ENCODE results near the gene COPS8. TPM values are rescaled to one million over a fixed set of nuclear protein-coding genes. Genes with fewer than 3 reads are reported as not detected.

COPS8 gene
- total and polyA plus RNA-seq, 12 donors = 25.2 to 131 (median 63.9) TPM

DNA sequence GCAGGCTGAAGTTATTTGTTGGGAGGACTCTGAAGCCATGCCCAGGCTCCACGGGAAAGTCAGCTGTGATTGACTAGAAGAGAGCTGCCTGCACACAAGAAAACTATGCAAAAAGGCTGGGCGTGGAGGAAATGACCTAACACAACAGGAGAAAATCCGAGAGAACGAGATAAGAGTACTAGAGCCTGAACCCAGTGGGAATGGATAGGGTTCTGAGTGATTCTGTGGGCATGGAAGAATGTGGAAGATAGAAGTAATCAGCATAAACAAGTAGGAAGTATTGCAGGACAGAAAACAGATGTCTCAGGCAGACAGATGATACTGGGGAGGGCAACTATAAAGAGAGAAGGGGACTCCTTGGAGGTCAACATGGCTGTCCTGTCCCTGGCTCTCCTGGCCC lies 12.1 kb upstream of the COPS8 start:
- H3K9me3 ChIP-seq (replicated peaks in 1 of 3) = no peaks in the 10 kb centered on the region
- H3K36me3 ChIP-seq (replicated peaks in 1 of 2) = no peaks in the 10 kb centered on the region
- H3K27me3 ChIP-seq = no peaks in the 10 kb centered on the region
- no peaks in the 10 kb centered on the region for H3K4me1 ChIP-seq (replicated peaks in 1 of 2)
- H3K4me3 ChIP-seq = no peak overlapping the region
- no peak overlapping the region for H3K27ac ChIP-seq
- intact Hi-C loops (cut with DNase I) = loop anchor here in 1 of 2 donors (5.0 kb wide), 1 partner anchor 721 kb away; no protein-coding TSS in a partner anchor
- TF ChIP-seq, protein P1, sequence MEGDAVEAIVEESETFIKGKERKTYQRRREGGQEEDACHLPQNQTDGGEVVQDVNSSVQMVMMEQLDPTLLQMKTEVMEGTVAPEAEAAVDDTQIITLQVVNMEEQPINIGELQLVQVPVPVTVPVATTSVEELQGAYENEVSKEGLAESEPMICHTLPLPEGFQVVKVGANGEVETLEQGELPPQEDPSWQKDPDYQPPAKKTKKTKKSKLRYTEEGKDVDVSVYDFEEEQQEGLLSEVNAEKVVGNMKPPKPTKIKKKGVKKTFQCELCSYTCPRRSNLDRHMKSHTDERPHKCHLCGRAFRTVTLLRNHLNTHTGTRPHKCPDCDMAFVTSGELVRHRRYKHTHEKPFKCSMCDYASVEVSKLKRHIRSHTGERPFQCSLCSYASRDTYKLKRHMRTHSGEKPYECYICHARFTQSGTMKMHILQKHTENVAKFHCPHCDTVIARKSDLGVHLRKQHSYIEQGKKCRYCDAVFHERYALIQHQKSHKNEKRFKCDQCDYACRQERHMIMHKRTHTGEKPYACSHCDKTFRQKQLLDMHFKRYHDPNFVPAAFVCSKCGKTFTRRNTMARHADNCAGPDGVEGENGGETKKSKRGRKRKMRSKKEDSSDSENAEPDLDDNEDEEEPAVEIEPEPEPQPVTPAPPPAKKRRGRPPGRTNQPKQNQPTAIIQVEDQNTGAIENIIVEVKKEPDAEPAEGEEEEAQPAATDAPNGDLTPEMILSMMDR (IDR thresholded peaks at IDR 0.05) = no peak
- TF ChIP-seq POLR2A (IDR thresholded peaks at IDR 0.05) = no peak
- no peak for DNase-seq
- WGBS, 4 donors = 59 to 68% (median 68%) methylated on average over 4 of the region's 4 CpGs

DNA sequence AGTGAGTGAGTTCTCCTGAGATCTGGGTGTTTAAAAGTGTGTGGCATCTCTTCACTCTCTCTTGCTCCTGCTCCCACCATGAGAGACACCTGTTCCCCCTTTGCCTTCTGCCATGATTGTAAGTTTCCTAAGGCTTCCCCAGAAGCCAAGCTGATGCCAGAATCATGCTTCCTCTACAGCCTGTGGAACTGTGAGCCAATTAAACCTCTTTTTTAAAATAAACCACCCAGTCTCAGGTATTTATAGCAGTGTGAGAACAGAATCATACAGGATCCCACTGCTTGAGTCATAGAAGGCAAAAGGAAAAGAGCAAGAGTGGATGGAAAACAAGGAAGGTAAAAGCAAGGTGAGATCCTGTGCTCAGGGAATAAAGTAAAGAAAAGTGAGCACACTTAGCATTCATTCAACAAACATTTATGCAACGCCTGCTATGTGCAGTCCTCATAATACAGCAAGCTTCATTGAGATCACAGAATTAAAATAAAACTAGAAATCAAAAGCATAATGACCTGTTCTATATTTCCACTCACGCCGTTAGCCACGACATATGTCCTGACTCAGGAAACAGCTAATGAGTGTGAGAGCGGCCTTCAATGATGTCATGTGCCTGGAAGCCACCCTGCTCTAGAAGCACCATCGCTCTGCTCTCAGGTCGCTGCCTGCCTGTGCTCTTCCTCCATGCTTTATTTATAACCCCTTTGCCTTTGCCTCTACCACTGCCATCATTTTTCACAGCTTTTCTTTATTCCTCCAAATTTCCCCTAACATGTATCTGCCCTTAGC lies 11.3 kb upstream of the COPS8 start:
- no peak for DNase-seq
- H3K36me3 ChIP-seq (replicated peaks in 1 of 2) = no peaks in the 10 kb centered on the region
- no peaks in the 10 kb centered on the region for H3K4me1 ChIP-seq (replicated peaks in 1 of 2)
- intact Hi-C loops (cut with DNase I) = loop anchor here in 1 of 2 donors (5.0 kb wide), 1 partner anchor 722 kb away; no protein-coding TSS in a partner anchor
- TF ChIP-seq POLR2A (IDR thresholded peaks at IDR 0.05) = no peak
- TF ChIP-seq, protein P1 (IDR thresholded peaks at IDR 0.05) = no peak
- no peaks in the 10 kb centered on the region for H3K9me3 ChIP-seq (replicated peaks in 1 of 3)
- WGBS, 4 donors = 73 to 83% (median 75%) methylated on average over 7 of the region's 7 CpGs
- no peak overlapping the region for H3K27ac ChIP-seq
- no peaks in the 10 kb centered on the region for H3K27me3 ChIP-seq
- H3K4me3 ChIP-seq = no peak overlapping the region

DNA sequence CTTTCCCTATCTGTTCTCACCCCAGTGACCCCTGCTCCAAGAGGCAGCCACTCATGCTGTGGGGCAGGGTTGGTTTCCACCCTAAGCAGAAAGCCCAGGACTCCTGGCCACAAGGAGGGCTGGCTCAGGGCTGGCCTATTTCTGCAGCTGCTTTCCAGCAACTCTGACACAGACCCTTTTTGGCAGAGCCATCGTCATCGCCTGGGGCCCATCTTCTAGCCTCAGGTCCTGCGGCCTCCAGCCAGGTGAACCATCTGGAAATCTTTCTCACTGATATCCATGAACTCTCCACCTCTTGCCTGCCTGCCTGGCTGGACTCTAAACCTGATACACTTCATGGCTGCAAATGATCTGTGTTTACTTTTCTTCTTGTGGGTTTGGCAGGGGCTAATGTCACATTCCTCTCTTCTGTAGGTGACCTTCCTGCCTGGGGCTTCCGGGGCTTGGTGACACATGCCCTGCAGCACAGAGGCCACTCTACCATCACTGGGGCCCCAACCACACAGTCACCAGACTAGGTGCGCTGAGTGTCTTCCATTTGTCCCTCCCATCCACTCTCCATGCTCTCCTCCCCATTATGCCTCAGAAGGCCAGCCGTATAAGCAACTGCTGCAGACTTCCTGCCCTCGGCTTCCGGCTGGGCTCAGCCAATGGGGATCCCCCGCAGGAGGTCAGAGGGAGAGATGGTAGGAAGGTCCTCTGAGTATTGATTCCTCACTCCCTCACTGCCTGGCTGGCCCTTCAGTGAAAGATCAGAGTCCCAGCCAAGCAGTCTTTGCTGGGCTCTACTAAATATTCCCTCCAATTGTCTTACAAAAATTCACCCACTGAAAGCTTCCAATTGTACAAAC lies 9.7 kb upstream of the COPS8 start:
- no peak overlapping the region for H3K4me3 ChIP-seq
- no peak for DNase-seq
- TF ChIP-seq, protein P1 (IDR thresholded peaks at IDR 0.05) = no peak
- no peak for TF ChIP-seq POLR2A (IDR thresholded peaks at IDR 0.05)
- WGBS, 4 donors = 80 to 84% (median 82%) methylated on average over 8 to 9 of the region's 9 CpGs
- intact Hi-C loops (cut with DNase I) = no loop called here
- no peaks in the 10 kb centered on the region for H3K9me3 ChIP-seq (replicated peaks in 1 of 3)
- H3K36me3 ChIP-seq (replicated peaks in 1 of 2) = no peaks in the 10 kb centered on the region
- no peak overlapping the region for H3K27ac ChIP-seq
- H3K4me1 ChIP-seq (replicated peaks in 1 of 2) = no peaks in the 10 kb centered on the region
- H3K27me3 ChIP-seq = no peaks in the 10 kb centered on the region

DNA sequence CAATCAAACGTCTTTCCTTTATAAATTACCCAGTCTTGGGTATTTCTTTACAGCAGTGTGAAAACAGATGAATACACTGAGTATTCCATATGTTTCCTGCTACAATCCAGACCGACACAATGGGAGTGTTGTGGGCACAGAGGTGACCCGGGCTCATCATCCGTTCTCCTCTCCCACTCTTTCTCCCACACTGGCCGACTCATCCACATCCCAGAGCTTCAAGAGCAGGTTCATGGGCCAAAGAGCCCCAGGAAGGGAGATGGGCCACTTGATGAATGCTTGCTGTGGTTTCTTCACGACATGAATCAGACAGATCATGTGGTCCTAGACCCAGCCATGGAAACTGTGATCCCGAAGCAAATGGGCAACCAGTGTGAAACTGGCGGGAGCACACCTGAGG lies 4.1 kb upstream of the COPS8 start:
- intact Hi-C loops (cut with DNase I) = no loop called here
- Histone ChIP-seq H3K27me3 (no peaks in the 10 kb centered on the region), H3K4me3 (no peak overlapping the region), H3K9me3 (replicated peaks in 1 of 3) (no peaks in the 10 kb centered on the region), H3K4me1 (replicated peaks in 1 of 2) (peaks cover 11 to 12% of the 10 kb centered on the region in 2 donors), H3K27ac (no peak overlapping the region), H3K36me3 (replicated peaks in 1 of 2) (no peaks in the 10 kb centered on the region)
- DNase-seq = no peak
- TF ChIP-seq, protein P1 (IDR thresholded peaks at IDR 0.05) = no peak
- no peak for TF ChIP-seq POLR2A (IDR thresholded peaks at IDR 0.05)
- WGBS, 4 donors = 87 to 93% (median 90%) methylated on average over 8 of the region's 8 CpGs
